K562 (cell line): Measurements from ENCODE around the gene ALDH8A1.

Experiments used
- ARNT ChIP-seq, 2 experiments: fragments of 450-650 bp; IDR thresholded peaks; 2 replicates each; pipeline ENCODE4 v1.6.1; 2016; ENCODE audit warnings: mild to moderate bottlenecking in 1 of 2
- CBX2 ChIP-seq: fragments of 200-600 bp; sonication (generic); IDR thresholded peaks from one replicate; pipeline ENCODE4 v1.6.1; 2012; ENCODE audit warnings: mild to moderate bottlenecking, low read length, inconsistent platforms; ENCODE audit not compliant: insufficient read depth, poor library complexity, severe bottlenecking
- EZH2 ChIP-seq: IDR thresholded peaks from 2 replicates; pipeline ENCODE4 v1.6.1; 2012; ENCODE audit warnings: low read depth, mild to moderate bottlenecking, inconsistent platforms, low read length, borderline replicate concordance
- JUN ChIP-seq, 2 experiments: sonication (generic) in 1 of 2; formaldehyde crosslinking in 1 of 2; IDR thresholded peaks; 2 replicates each; pipeline versions ENCODE4 v1.6.1 to v1.8.0; 2012 to 2022; ENCODE audit warnings: borderline replicate concordance in 2 of 2, mild to moderate bottlenecking in 2 of 2, improper control_type of control experiment in 1 of 2, low read depth in 1 of 2, low read length in 1 of 2, missing genetic modification reagents in 1 of 2
- MTF1 ChIP-seq: fragments of 250-450 bp; sonication (Bioruptor Pico); IDR thresholded peaks from 2 replicates; pipeline ENCODE4 v1.9.0; 2021; ENCODE audit warnings: moderate library complexity, mild to moderate bottlenecking, inconsistent platforms, borderline replicate concordance
- POLR2A ChIP-seq: fragments of 450-650 bp; conservative IDR thresholded peaks from 2 replicates; pipeline ENCODE4 v1.6.1; 2016
- RFX5 ChIP-seq: IDR thresholded peaks from 2 replicates; pipeline ENCODE4 v1.6.1; 2011; ENCODE audit warnings: low read depth, mild to moderate bottlenecking, improper control_type of control experiment, low read length
- ZFX ChIP-seq: sonication (generic); formaldehyde crosslinking; IDR thresholded peaks from 2 replicates; pipeline ENCODE4 v1.8.0; 2022; ENCODE audit warnings: mild to moderate bottlenecking, missing genetic modification reagents, moderate library complexity
- TF ChIP-seq, protein P1 (sequence below): sonication (generic); formaldehyde crosslinking; IDR thresholded peaks from 2 replicates; pipeline ENCODE4 v1.8.1; 2022; ENCODE audit warnings: missing genetic modification reagents
- TF ChIP-seq, protein P2 (sequence below): fragments of 450-650 bp; conservative IDR thresholded peaks from 2 replicates; pipeline ENCODE4 v1.6.1; 2016; ENCODE audit warnings: missing genetic modification characterization, low read depth, mild to moderate bottlenecking, control low read depth, missing compliant biosample characterization
- TF ChIP-seq, protein P3 (sequence below), 3 experiments: IDR thresholded peaks in 2 of 3; conservative IDR thresholded peaks in 1 of 3; 2 replicates each; pipeline ENCODE4 v1.5.1; 2011 to 2012; ENCODE audit warnings: low read length in 3 of 3, mild to moderate bottlenecking in 3 of 3, control low read depth in 2 of 3, improper control_type of control experiment in 1 of 3, inconsistent platforms in 1 of 3, low read depth in 1 of 3, mixed read lengths in 1 of 3, moderate library complexity in 1 of 3; ENCODE audit not compliant: insufficient read depth in 2 of 3
- TF ChIP-seq, protein P4 (sequence below): fragments of 250-450 bp; sonication (Bioruptor Pico); IDR thresholded peaks from 2 replicates; pipeline ENCODE4 v1.9.0; 2021; ENCODE audit warnings: mild to moderate bottlenecking, inconsistent platforms

DNA sequence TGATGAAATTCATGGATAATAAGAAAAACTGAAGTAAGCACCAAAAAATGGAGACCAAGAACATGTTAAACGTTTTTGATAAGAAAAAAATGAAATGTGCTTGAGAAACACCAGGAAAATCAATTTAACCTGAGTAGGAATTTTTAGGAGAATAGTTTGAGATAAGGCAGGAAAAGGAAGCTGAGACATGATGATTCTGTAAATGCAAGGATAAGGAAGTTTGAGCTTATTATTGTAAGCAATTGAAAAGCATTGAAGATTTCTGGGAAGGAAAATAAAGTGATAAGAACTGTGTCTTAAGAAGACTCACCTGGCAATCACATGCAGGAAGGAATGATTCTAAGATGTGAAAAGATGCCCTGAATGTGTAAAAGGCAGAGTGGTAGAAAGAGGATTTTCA, 66.6 kb downstream of the ALDH8A1 start:
- TF ChIP-seq JUN (IDR thresholded peaks at IDR 0.05; ENCODE audit: borderline replicate concordance, low read depth, low read length) (no peak), JUN (CRISPR knock-in tag; IDR thresholded peaks at IDR 0.05; ENCODE audit: borderline replicate concordance) (no peak), MTF1 (CRISPR knock-in tag) (no peak), CBX2 (no peak), POLR2A (no peak), EZH2 (no peak), ARNT (IDR thresholded peaks at IDR 0.05) (no peak), ZFX (CRISPR knock-in tag) (no peak), RFX5 (no peak)
- TF ChIP-seq, protein P1, sequence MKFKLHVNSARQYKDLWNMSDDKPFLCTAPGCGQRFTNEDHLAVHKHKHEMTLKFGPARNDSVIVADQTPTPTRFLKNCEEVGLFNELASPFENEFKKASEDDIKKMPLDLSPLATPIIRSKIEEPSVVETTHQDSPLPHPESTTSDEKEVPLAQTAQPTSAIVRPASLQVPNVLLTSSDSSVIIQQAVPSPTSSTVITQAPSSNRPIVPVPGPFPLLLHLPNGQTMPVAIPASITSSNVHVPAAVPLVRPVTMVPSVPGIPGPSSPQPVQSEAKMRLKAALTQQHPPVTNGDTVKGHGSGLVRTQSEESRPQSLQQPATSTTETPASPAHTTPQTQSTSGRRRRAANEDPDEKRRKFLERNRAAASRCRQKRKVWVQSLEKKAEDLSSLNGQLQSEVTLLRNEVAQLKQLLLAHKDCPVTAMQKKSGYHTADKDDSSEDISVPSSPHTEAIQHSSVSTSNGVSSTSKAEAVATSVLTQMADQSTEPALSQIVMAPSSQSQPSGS (CRISPR knock-in tag): no peak
- TF ChIP-seq, protein P2, sequence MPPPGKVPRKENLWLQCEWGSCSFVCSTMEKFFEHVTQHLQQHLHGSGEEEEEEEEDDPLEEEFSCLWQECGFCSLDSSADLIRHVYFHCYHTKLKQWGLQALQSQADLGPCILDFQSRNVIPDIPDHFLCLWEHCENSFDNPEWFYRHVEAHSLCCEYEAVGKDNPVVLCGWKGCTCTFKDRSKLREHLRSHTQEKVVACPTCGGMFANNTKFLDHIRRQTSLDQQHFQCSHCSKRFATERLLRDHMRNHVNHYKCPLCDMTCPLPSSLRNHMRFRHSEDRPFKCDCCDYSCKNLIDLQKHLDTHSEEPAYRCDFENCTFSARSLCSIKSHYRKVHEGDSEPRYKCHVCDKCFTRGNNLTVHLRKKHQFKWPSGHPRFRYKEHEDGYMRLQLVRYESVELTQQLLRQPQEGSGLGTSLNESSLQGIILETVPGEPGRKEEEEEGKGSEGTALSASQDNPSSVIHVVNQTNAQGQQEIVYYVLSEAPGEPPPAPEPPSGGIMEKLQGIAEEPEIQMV (tag): no peak
- TF ChIP-seq, protein P3, sequence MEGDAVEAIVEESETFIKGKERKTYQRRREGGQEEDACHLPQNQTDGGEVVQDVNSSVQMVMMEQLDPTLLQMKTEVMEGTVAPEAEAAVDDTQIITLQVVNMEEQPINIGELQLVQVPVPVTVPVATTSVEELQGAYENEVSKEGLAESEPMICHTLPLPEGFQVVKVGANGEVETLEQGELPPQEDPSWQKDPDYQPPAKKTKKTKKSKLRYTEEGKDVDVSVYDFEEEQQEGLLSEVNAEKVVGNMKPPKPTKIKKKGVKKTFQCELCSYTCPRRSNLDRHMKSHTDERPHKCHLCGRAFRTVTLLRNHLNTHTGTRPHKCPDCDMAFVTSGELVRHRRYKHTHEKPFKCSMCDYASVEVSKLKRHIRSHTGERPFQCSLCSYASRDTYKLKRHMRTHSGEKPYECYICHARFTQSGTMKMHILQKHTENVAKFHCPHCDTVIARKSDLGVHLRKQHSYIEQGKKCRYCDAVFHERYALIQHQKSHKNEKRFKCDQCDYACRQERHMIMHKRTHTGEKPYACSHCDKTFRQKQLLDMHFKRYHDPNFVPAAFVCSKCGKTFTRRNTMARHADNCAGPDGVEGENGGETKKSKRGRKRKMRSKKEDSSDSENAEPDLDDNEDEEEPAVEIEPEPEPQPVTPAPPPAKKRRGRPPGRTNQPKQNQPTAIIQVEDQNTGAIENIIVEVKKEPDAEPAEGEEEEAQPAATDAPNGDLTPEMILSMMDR (IDR thresholded peaks at IDR 0.05 in 2 of 3, conservative IDR thresholded peaks at IDR 0.05 in 1 of 3; ENCODE audit: insufficient read depth in 2 of 3, low read depth in 1 of 3, low read length in 3 of 3): no peak
- TF ChIP-seq, protein P4, sequence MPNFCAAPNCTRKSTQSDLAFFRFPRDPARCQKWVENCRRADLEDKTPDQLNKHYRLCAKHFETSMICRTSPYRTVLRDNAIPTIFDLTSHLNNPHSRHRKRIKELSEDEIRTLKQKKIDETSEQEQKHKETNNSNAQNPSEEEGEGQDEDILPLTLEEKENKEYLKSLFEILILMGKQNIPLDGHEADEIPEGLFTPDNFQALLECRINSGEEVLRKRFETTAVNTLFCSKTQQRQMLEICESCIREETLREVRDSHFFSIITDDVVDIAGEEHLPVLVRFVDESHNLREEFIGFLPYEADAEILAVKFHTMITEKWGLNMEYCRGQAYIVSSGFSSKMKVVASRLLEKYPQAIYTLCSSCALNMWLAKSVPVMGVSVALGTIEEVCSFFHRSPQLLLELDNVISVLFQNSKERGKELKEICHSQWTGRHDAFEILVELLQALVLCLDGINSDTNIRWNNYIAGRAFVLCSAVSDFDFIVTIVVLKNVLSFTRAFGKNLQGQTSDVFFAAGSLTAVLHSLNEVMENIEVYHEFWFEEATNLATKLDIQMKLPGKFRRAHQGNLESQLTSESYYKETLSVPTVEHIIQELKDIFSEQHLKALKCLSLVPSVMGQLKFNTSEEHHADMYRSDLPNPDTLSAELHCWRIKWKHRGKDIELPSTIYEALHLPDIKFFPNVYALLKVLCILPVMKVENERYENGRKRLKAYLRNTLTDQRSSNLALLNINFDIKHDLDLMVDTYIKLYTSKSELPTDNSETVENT (CRISPR knock-in tag): no peak
